Lung (tissue), 12 donors: ENCODE results near the gene PABPC1L2A. TPM values are rescaled to one million over a fixed set of nuclear protein-coding genes. Genes with fewer than 3 reads are reported as not detected.

ENCODE experiments used
- ATAC-seq: fragments of 200-7000 bp; cut with Tn5 transposase; one replicate; pipeline ENCODE4 v1.9.1; 2020; ENCODE audit warnings: moderate number of reproducible peaks; ENCODE audit not compliant: insufficient read depth, low FRiP score
- DNase-seq, 3 donors: peaks; one replicate each; pipeline ENCODE4 v3.0.0-alpha.2; 2013 to 2017
- H3K27ac ChIP-seq, 2 donors: one replicate each; pipeline ENCODE4 v1.5.1; 2013; ENCODE audit warnings: mild to moderate bottlenecking in 2 of 2, moderate library complexity in 2 of 2, control low read depth in 1 of 2, inconsistent platforms in 1 of 2, low read depth in 1 of 2, low read length in 1 of 2
- H3K27me3 ChIP-seq, 3 donors: one replicate each; pipeline ENCODE4 v1.5.1; 2013; ENCODE audit warnings: low read length in 2 of 3; ENCODE audit not compliant: control insufficient read depth in 3 of 3, insufficient read depth in 3 of 3
- H3K36me3 ChIP-seq, 4 donors: one replicate each; pipeline ENCODE4 v1.5.1; 2013; ENCODE audit warnings: low read length in 4 of 4, mild to moderate bottlenecking in 1 of 4, moderate library complexity in 1 of 4; ENCODE audit not compliant: control insufficient read depth in 4 of 4, insufficient read depth in 4 of 4
- H3K4me1 ChIP-seq, 5 donors: one replicate each; pipeline ENCODE4 v1.5.1; 2013; ENCODE audit warnings: low read length in 5 of 5, mild to moderate bottlenecking in 2 of 5, moderate library complexity in 1 of 5; ENCODE audit not compliant: control insufficient read depth in 5 of 5, insufficient read depth in 5 of 5
- H3K4me3 ChIP-seq: one replicate; pipeline ENCODE4 v1.5.1; 2013; ENCODE audit warnings: mild to moderate bottlenecking, control low read depth, moderate library complexity
- H3K9ac ChIP-seq, 2 donors: one replicate each; pipeline ENCODE4 v1.5.1; 2013; ENCODE audit warnings: low read length in 2 of 2, control low read depth in 1 of 2; ENCODE audit not compliant: insufficient read depth in 1 of 2
- H3K9me3 ChIP-seq, 4 donors: one replicate each; pipeline ENCODE4 v1.5.1; 2013; ENCODE audit warnings: low read length in 3 of 4, mild to moderate bottlenecking in 1 of 4, moderate library complexity in 1 of 4; ENCODE audit not compliant: control insufficient read depth in 4 of 4, insufficient read depth in 3 of 4
- CTCF ChIP-seq: IDR thresholded peaks from 2 replicates; pipeline ENCODE4 v1.5.1; 2012; ENCODE audit warnings: mild to moderate bottlenecking; ENCODE audit errors: control extremely low read depth, extremely low read depth
- WGBS, 2 donors: extraction: QIAGEN DNeasy Blood & Tissue Kit; methylation state at CpG; one replicate each; pipeline ENCODE4 v1.1.7; 2013; 5-methylcytosine and 5-hydroxymethylcytosine counted together
- polyA plus RNA-seq, 2 donors: library from polyadenylated mRNA; stranded (reverse); fragments of 200-250 nt; gene quantifications; one replicate each; pipeline ENCODE4 v1.2.1, GENCODE V29; 2013
- total RNA-seq, 2 donors: library from RNA; depleted of rRNA in 1 of 2; stranded (reverse); fragments of >200 nt in 1 of 2; gene quantifications; one replicate each; pipeline ENCODE4 v1.2.1, GENCODE V29; 2014 to 2021
- donor health status: control.
- donor health status: control.
- donor health status: Bipolar disorder and iron deficiency.
- donor health status: healthy.
- donor health status: DM: yes; HTN: yes; CAD: no.

Gene PABPC1L2A
- total and polyA plus RNA-seq, 4 donors, result not detected

- Histone ChIP-seq H3K27me3 (no peaks in the 10 kb centered on the region), H3K9me3 (peaks cover 0 to 9% (median 0%) of the 10 kb centered on the region in 4 donors), H3K36me3 (no peaks in the 10 kb centered on the region), H3K27ac (no peak overlapping the region), H3K9ac (no peak overlapping the region), H3K4me1 (no peaks in the 10 kb centered on the region), H3K4me3 (no peak overlapping the region)
- no peak for TF ChIP-seq CTCF
- DNase-seq (no peak), ATAC-seq (no peak)
- WGBS, 2 donors, result 43 to 57% methylated on average over 1 of the region's 1 CpG
Measured at GRCh38 chrX:73028876-73029275, 50.4 kb downstream of the PABPC1L2A start.

Other genes starting within 250 kb of the PABPC1L2A start
- gene FAM236C, start 166.9 kb downstream of the PABPC1L2A start, total RNA-seq, result not detected
- not detected for gene FAM236C, start 166.9 kb downstream of the PABPC1L2A start, polyA plus RNA-seq
- not detected for gene FAM236A, start 141.3 kb downstream of the PABPC1L2A start, total RNA-seq
- not detected for gene FAM236A, start 141.3 kb downstream of the PABPC1L2A start, polyA plus RNA-seq
- gene DMRTC1, start 135.7 kb downstream of the PABPC1L2A start, total RNA-seq, result 1 to 10 TPM in 1 of 2 donors, not detected in 1; 1.2 TPM
- gene DMRTC1, start 135.7 kb downstream of the PABPC1L2A start, polyA plus RNA-seq, result under 1 TPM in 1 of 2 donors, not detected in 1; 0.23 TPM
- not detected for gene PABPC1L2B, start 76.6 kb downstream of the PABPC1L2A start, total RNA-seq
- gene PABPC1L2B, start 76.6 kb downstream of the PABPC1L2A start, polyA plus RNA-seq, result not detected
- gene NAP1L2, start 135.3 kb upstream of the PABPC1L2A start, total RNA-seq, result 1 to 10 TPM in 1 of 2 donors, under 1 TPM in 1; 0.46 to 3.3 TPM
- 1 to 10 TPM in 1 of 2 donors, under 1 TPM in 1; 0.88 to 1.7 TPM for gene NAP1L2, start 135.3 kb upstream of the PABPC1L2A start, polyA plus RNA-seq